Activated B cell treated with CpG ODN at 0.5 μM for 24 hours (primary cell): Measurements from ENCODE around the gene PCSK2. TPM values are rescaled to one million over a fixed set of nuclear protein-coding genes. Genes with fewer than 3 reads are reported as not detected.

Experiments
- ATAC-seq: fragments of 200-7000 bp; cut with Tn5 transposase; one replicate; pipeline ENCODE4 v1.10.0; 2021; ENCODE audit warnings: low read depth, mild to moderate bottlenecking, moderate library complexity
- CTCF ChIA-PET: fragments of 350-600 bp; sonication (Branson Sonifier 250); formaldehyde crosslinking; loops from one replicate; lab custom pipeline; 2021; ENCODE audit warnings: antibody characterized with exemption; lab: Charles Lee
- POLR2A ChIA-PET: fragments of 350-600 bp; sonication (Branson Sonifier 250); formaldehyde crosslinking; loops from one replicate; lab custom pipeline; 2021; ENCODE audit warnings: antibody characterized with exemption; lab: Charles Lee
- DNase-seq: peaks from one replicate; pipeline ENCODE4 v3.0.0; 2022
- H3K27ac Mint-ChIP-seq: one replicate; pipeline ENCODE4 v1.8.0; 2020; ENCODE audit warnings: mixed read lengths
- H3K27me3 Mint-ChIP-seq: one replicate; pipeline ENCODE4 v1.8.0; 2021; ENCODE audit warnings: mixed read lengths
- H3K36me3 Mint-ChIP-seq: one replicate; pipeline ENCODE4 v1.8.0; 2021; ENCODE audit warnings: low read depth, mixed read lengths
- H3K4me1 Mint-ChIP-seq: one replicate; pipeline ENCODE4 v1.8.0; 2021; ENCODE audit warnings: mixed read lengths
- H3K4me3 Mint-ChIP-seq: one replicate; pipeline ENCODE4 v1.8.0; 2020; ENCODE audit warnings: mild to moderate bottlenecking, mixed read lengths
- H3K9me3 Mint-ChIP-seq: one replicate; pipeline ENCODE4 v1.8.0; 2020; ENCODE audit warnings: mixed read lengths
- intact Hi-C: fragments of 100-400 bp; cut with micrococcal nuclease; formaldehyde crosslinking; loops from one replicate; pipeline ENCODE4 v1.15.1; 2024
- total RNA-seq: library from RNA; stranded (reverse); gene quantifications from 2 replicates; pipeline ENCODE4 v1.2.3, GENCODE V29; 2022
- TF ChIP-seq, protein P1 (sequence below): fragments of 200-600 bp; IDR thresholded peaks from one replicate; pipeline ENCODE4 v1.8.0; 2022; ENCODE audit warnings: antibody characterized with exemption, mild to moderate bottlenecking

PCSK2 gene
- total RNA-seq, 1 donor from 2014 or later: not detected

DNA sequence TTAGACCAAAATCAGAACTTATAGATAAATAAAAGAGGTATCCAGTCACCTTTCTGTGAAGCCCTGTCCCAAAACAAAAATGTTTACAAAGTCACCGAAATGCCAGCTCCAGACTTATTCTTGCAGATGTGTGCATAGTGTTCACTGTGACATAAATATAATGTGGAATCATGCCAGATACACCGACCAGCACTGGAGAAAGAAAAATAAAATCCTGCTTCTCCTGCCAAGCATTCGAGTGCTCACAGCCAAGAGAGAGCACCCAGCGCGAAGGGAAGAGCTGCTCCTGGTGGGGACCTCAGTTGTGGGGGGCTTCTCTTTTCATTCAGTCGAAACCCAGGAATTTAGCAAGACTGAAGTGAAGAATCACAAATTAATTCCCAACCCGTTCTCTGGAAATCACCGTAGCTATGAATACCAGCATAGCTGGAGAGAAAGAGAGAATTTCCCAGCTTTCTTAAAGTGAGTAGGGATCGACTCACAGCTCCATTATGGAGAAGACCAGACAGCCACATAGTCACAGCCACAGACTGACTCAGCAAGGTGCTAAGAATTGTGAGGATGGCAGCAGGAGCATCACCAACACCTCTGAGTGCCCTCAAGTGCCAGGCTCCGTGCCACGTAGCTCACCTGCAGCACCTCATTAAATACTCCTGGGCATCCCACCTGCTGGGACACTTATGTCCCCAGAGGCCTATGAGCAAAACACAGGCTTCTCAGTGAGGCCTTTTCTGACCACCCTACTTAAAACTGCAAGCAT lies 271.2 kb downstream of the PCSK2 start:
- ATAC-seq: no peak
- no peak overlapping the region for H3K4me3 Mint-ChIP-seq
- intact Hi-C loops: no loop called here
- H3K27me3 Mint-ChIP-seq: peaks cover 12% of the 10 kb centered on the region
- ChIA-PET POLR2A (no interaction called here), CTCF (no interaction called here)
- TF ChIP-seq, protein P1, sequence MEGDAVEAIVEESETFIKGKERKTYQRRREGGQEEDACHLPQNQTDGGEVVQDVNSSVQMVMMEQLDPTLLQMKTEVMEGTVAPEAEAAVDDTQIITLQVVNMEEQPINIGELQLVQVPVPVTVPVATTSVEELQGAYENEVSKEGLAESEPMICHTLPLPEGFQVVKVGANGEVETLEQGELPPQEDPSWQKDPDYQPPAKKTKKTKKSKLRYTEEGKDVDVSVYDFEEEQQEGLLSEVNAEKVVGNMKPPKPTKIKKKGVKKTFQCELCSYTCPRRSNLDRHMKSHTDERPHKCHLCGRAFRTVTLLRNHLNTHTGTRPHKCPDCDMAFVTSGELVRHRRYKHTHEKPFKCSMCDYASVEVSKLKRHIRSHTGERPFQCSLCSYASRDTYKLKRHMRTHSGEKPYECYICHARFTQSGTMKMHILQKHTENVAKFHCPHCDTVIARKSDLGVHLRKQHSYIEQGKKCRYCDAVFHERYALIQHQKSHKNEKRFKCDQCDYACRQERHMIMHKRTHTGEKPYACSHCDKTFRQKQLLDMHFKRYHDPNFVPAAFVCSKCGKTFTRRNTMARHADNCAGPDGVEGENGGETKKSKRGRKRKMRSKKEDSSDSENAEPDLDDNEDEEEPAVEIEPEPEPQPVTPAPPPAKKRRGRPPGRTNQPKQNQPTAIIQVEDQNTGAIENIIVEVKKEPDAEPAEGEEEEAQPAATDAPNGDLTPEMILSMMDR: no peak
- H3K36me3 Mint-ChIP-seq: no peaks in the 10 kb centered on the region
- no peaks in the 10 kb centered on the region for H3K4me1 Mint-ChIP-seq
- DNase-seq: no peak
- no peak overlapping the region for H3K27ac Mint-ChIP-seq
- H3K9me3 Mint-ChIP-seq: no peaks in the 10 kb centered on the region

DNA sequence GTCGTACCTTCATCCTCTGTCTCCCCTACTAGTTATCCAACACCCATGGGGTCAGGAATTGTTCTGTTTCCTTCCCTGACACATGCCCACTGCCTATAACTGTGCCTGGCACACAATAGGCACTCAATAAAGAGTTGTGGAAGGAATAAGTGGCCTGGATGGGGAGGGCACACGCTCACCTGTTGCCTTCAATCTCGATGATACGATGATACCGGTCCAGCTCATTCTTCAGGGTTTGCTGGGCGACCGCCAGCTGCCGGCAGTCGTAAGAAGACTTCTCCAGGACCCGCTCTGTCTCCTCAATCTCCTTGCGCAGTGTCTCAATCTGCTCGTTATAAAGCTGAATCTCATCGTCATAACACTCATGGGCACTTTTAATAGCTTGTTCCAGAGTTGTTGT lies 271.8 kb downstream of the PCSK2 start:
- intact Hi-C loops: no loop called here
- Mint-ChIP-seq H3K4me1 (no peaks in the 10 kb centered on the region), H3K27me3 (peaks cover 12% of the 10 kb centered on the region), H3K36me3 (no peaks in the 10 kb centered on the region), H3K9me3 (no peaks in the 10 kb centered on the region), H3K27ac (no peak overlapping the region), H3K4me3 (no peak overlapping the region)
- DNase-seq (no peak), ATAC-seq (no peak)
- TF ChIP-seq, protein P1: no peak
- POLR2A ChIA-PET: no interaction called here
- CTCF ChIA-PET: no interaction called here

DNA sequence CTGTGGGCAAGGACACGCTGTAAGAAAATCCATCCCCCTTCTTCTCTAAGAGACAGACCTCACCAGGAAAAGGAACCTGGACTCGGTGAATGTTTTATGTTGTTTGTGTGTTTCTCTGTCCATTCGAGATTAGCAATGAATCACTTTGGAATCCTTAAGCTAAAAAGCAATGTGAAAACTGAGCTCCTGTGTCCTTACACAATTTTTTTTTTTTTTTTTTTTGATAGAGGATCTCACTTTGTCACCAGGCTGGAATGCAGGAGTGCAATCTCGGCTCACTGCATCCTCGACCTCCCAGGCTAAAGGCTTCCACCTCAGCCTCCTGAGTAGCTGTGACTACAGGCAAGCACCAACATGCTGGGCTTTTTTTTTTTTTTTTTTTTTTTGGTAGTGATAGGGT lies 272.2 kb downstream of the PCSK2 start:
- peaks cover 12% of the 10 kb centered on the region for H3K27me3 Mint-ChIP-seq
- H3K9me3 Mint-ChIP-seq: no peaks in the 10 kb centered on the region
- DNase-seq (no peak), ATAC-seq (no peak)
- H3K27ac Mint-ChIP-seq: no peak overlapping the region
- H3K4me3 Mint-ChIP-seq: no peak overlapping the region
- CTCF ChIA-PET: no interaction called here
- POLR2A ChIA-PET: no interaction called here
- TF ChIP-seq, protein P1: no peak
- H3K36me3 Mint-ChIP-seq: no peaks in the 10 kb centered on the region
- no peaks in the 10 kb centered on the region for H3K4me1 Mint-ChIP-seq
- intact Hi-C loops: no loop called here

DNA sequence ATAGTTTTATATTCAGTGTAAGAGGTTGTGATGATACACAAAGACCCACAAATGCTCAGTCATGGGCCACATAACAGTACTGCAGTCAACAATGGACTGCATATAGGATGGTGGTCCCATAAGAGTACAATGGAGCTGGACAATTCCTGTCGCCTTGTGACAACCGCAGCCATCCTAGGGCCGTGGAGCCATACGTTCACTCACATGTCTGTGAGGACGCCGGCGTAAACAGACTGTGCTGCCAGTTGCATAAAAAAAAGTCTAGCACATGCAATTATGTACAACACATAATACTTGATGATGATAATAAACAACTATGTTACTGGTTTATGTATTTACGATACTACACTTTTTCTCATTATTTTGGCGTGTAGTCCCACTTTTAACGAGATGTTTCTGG lies 273.4 kb downstream of the PCSK2 start:
- intact Hi-C loops: loop anchor here (5.0 to 10.0 kb wide), 3 partner anchors 915 to 1225 kb away; partner anchors contain the start of genes DZANK1 and POLR3F
- POLR2A ChIA-PET: no interaction called here
- Mint-ChIP-seq H3K9me3 (no peaks in the 10 kb centered on the region), H3K36me3 (no peaks in the 10 kb centered on the region), H3K4me3 (no peak overlapping the region), H3K27me3 (peaks cover 12% of the 10 kb centered on the region), H3K4me1 (peaks cover 6% of the 10 kb centered on the region), H3K27ac (no peak overlapping the region)
- CTCF ChIA-PET: interaction anchor here (0.7 kb wide), 1 partner anchor 116 kb away, joined by 3 read pairs; no protein-coding TSS in a partner anchor
- TF ChIP-seq, protein P1: no peak
- no peak for ATAC-seq
- no peak for DNase-seq

DNA sequence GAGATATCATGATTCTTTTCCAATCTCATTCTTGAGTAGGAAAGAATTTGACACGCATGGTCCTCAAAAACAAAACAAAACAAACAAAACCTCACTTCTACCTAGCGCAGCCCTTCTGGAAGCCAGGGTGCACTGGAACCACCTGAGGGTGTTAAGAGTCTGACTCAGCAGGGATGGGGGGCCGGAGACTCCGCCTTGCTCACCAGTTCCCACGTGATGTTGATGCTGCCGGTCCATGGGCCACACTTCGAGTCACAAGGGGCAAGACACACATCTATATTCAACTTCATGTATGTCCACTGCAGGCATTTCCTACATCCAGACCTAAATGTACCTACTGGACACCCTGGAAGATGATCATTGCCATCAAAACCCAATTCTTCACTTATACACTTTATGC lies 274.0 kb downstream of the PCSK2 start:
- intact Hi-C loops: loop anchor here (5.0 to 10.0 kb wide), 3 partner anchors 914 to 1224 kb away; partner anchors contain the start of genes DZANK1 and POLR3F
- ChIA-PET CTCF (interaction anchor here (0.7 kb wide), 1 partner anchor 115 kb away, joined by 3 read pairs; no protein-coding TSS in a partner anchor), POLR2A (no interaction called here)

More for the DNA sequence above, 274.0 kb downstream of the PCSK2 start:
- TF ChIP-seq, protein P1: no peak
- Mint-ChIP-seq H3K36me3 (no peaks in the 10 kb centered on the region), H3K9me3 (no peaks in the 10 kb centered on the region), H3K27ac (no peak overlapping the region), H3K4me3 (no peak overlapping the region), H3K4me1 (peaks cover 9% of the 10 kb centered on the region), H3K27me3 (peaks cover 9% of the 10 kb centered on the region)
- no peak for ATAC-seq
- DNase-seq: no peak
